Kasumi-1 (cell line): ENCODE results near the gene PTPRN.
"Not testable (repeated sequence)": the region's sequence is repeated elsewhere in the genome, so short reads cannot be mapped to it uniquely, and the experiment has no call there.

Experiments
- DNase-seq, 2 experiments: peaks; one replicate each; lab custom pipeline; 2025; lab: John Stamatoyannopoulos, UW

PTPRN gene

DNA sequence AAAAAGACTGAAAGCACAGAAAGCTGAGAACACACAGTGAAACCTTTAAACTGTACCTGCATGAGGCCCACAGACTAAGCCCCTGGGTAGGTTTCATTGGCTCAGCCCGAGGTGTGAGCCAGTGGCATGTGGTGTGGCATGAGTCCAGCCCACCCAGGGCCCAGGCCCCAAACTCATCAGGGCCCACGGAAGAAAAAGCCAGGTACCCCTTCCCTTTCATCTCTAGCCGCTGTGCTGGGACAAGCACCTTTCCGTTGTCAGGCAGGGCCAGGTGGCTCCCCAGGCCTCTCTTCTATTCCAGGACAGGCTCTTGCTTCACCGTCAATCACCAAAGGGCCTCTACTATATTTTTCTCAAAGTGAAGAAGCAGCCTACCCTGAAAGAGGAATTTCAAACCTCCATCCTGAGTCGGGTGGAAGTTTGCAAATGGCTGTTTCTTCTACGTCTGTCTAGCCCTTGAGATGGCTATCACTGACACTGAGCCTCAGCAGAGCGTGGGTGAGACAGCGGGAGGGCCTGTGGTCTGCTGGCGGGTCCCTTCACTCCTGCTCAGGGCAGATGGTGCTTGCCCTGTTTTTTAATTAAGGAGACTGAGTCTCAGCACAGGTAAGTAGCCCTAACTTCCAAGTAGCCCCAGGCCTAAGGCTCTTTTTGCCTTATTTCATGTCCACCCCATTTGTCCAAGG lies 21.5 kb downstream of the PTPRN start:
- no peak for DNase-seq

GRCh38 chr2:219287116-219287440 lies 22.1 kb downstream of the PTPRN start:
- not testable (repeated sequence) for DNase-seq

DNA sequence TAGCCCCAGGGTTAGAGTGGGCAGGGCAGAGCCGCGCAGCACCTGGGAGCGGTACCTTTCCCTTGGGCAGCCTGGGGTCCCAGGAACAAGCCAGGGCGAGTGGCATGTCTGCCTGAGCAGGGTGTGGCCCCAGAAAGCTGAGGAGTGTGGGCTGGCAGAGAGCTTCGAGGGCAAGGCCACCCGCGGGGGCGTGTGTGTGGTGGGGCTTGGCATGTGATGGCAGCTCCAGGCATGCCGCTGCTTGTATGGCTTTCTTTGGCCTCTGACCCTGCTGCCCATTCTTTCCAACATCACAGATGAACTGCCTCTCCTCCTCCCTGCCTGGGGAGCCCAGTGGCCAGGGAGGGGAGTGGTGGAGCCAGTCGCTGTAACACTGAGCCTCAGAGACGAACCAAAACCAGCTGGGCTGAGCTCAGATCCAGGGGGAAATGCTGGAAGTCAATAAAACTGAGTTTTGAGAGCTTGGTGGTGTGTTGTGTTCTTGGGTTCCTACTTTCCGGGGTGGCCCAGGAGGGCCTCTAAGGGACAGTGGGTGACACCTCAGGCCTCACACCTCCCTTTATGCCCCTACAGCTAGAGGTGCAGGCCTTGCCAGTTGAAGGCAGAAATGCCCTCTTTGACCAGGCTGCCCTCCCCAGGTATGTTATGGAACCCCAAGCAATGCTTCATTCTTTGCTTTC lies 22.6 kb downstream of the PTPRN start:
- no peak for DNase-seq

GRCh38 chr2:219285894-219286425 lies 23.2 kb downstream of the PTPRN start:
- DNase-seq, result no peak

DNA sequence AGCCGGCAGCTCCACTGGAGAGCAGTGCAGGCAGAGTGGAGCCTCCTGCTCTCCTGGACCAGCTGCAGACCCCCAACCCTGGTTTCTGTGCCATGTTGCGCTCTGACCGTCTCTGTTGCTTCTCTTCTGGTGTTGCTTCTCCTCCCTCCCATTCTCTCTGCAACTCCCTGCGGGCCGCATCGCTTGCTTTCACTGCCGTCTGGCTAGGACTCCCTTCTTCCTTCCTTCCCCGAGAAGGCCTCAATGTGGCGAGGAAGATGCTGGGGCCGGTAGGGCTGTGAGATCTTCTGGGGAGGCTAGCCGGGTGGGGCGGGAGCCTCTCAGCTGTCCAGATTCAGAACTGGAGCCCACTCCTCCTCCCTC lies 23.8 kb downstream of the PTPRN start:
- no peak for DNase-seq

GRCh38 chr2:219284501-219285372 lies 24.5 kb downstream of the PTPRN start:
- no peak for DNase-seq

GRCh38 chr2:219282943-219283581 lies 26.1 kb downstream of the PTPRN start:
- DNase-seq, result no peak

GRCh38 chr2:219282375-219282774 lies 26.8 kb downstream of the PTPRN start:
- no peak for DNase-seq

GRCh38 chr2:219281588-219281987 lies 27.6 kb downstream of the PTPRN start:
- no peak for DNase-seq

DNA sequence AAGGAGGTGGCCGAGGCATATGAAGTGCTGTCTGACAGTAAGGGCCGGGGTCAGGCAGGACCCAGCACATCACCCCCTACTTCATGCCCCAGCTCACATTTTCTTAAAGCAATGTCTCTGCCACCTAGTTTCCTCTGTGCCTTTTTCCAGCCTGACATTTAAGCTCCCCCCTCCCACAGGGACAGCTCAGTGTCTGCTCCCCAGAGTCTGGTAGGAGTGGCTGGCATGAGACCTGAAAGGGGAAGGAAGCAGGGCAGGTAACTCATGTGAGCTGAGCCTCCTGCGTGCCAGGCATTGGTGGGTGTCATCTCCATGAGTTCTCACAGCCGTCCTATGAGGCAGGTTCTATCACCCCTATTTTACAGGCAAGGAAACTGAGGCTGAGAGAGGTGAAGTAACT lies 28.6 kb downstream of the PTPRN start:
- DNase-seq, result no peak

- no peak for DNase-seq
Observed at GRCh38 chr2:219279916-219280516, 29.2 kb downstream of the PTPRN start.

- peak; percentile 80 to 84 for DNase-seq
Observed at GRCh38 chr2:219279151-219279915, 29.9 kb downstream of the PTPRN start, which contains the start of gene DNAJB2. Gene DNAJB2 (plus strand): TSS chr2:219279366. CDS start chr2:219279834, 468 bp downstream.

GRCh38 chr2:219278655-219279150 lies 30.5 kb downstream of the PTPRN start:
- DNase-seq, result no peak

- DNase-seq, result peak; percentile 26 to 48
Observed at GRCh38 chr2:219277703-219278654, 31.2 kb downstream of the PTPRN start.

- no peak for DNase-seq
Observed at GRCh38 chr2:219274361-219274921, 34.8 kb downstream of the PTPRN start.

GRCh38 chr2:219273937-219274336 lies 35.3 kb downstream of the PTPRN start:
- DNase-seq, result no peak

DNA sequence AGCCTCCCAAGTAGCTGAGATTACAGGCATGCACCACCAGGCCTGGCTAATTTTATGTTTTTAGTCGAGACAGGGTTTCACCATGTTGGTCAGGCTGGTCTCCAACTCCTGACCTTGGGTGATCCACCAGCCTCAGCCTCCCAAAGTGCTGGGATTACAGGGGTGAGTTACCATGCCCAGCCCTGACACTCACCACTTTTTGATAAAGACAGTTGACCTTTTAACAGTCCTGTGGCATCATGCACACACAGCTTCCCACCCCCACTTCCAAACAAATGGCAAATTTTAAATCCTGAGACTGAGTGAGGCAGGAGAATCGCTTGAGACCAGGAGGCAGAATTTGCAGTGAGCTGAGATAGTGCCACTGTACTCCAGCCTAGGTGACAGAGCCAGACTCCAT lies 36.2 kb downstream of the PTPRN start:
- no peak for DNase-seq

GRCh38 chr2:219272356-219272755 lies 36.8 kb downstream of the PTPRN start:
- no peak for DNase-seq

- no peak for DNase-seq
Observed at GRCh38 chr2:219271021-219271420, 38.2 kb downstream of the PTPRN start.
